DOHH2 (cell line): ENCODE results near the gene KDM1B.
"Not testable (repeated sequence)": the region's sequence is repeated elsewhere in the genome, so short reads cannot be mapped to it uniquely, and the experiment has no call there.

Experiments used
- CTCF ChIP-seq: fragments of 200-600 bp; sonication (generic); IDR thresholded peaks from one replicate; pipeline ENCODE4 v1.5.1; 2014; ENCODE audit warnings: antibody characterized with exemption, mild to moderate bottlenecking, low read depth, low read length; ENCODE audit not compliant: poor library complexity, severe bottlenecking
- EZH2phosphoT487 ChIP-seq: fragments of 200-600 bp; sonication (generic); IDR thresholded peaks from 2 replicates; pipeline ENCODE4 v1.6.1; 2017; ENCODE audit warnings: borderline replicate concordance, mild to moderate bottlenecking, antibody characterized with exemption, low read length, moderate library complexity, mixed read lengths

- TF ChIP-seq EZH2phosphoT487, CTCF: not testable (repeated sequence)
These were observed 78.5 kb downstream of the KDM1B start for GRCh38 chr6:18233770-18234169.
